Measurements from ENCODE around the gene PLEK2. TPM values are rescaled to one million over a fixed set of nuclear protein-coding genes. Genes with fewer than 3 reads are reported as not detected.

The PLEK2 gene, protein sequence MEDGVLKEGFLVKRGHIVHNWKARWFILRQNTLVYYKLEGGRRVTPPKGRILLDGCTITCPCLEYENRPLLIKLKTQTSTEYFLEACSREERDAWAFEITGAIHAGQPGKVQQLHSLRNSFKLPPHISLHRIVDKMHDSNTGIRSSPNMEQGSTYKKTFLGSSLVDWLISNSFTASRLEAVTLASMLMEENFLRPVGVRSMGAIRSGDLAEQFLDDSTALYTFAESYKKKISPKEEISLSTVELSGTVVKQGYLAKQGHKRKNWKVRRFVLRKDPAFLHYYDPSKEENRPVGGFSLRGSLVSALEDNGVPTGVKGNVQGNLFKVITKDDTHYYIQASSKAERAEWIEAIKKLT
- 10 to 100 TPM in 1 of 2 donors, 1 to 10 TPM in 1; 8.1 to 21.1 TPM for total RNA-seq

DNA sequence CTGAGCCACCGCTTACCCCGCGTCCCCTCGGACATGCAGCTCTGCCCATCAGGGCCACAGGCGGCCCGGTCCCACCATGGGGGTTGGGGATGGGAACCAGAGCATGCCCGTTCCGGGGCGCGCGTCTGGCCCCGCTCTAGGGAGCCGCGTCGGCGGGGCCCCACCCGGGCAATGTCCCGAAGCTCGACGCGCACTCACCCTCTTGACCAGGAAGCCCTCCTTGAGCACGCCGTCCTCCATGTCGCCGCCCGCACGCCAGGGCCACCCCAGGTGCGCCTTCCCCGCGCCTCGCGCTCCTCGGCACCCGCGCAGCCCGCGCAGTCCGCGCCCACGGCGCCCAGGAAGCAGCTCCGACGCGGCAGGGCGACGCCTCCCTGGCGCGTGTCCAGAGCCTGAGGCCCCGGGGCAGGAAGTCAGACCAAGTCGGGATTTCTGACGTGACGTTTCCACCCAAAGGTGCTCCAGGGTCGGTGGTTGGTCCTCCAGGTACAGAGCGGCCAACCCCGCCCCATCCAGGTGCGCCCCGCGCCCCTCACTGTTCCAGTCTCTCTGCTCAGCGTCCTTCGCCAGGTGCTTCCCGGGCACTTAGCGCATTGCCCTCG, at the start of gene PLEK2:
Gene PLEK2, minus strand, starts transcription at position 346 of the 602 bp plus-strand sequence. Its CDS starts 106 bp downstream, at position 240.
- H3K27ac ChIP-seq, result peak within 1 kb of the TSS; percentile 36 to 55
- 4% methylated on average over 58 of the region's 63 CpGs for WGBS

DNA sequence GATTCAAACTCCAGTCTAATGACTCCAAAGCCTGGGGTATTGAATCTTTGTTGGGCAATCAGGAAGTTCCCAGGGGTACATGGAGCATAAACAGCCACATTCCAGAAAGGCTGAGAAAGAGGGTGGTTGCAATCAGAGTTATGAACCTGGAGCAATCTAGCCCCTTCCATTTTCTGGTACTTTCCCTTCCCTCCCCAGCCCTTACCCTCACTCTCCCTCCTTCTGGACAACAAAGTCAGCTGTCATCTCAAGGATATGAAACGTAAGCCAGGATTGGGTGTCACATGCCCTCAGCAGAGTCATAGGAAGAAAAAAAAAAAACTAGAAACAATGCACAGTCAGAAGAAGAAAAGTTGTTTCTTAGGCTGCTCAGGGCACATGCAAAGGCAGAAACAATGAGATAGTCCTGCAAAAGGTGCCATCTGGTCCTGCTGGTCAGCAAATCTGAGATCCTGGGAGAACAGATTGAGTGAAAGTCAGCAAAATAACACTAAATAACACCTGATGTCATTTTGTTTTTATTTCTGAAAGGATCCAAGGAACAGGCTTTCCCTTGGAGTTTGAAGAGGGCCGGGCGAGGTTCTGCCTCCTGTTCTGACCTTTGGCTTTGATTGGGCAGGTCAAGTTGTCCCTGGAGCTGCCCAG, 49.5 kb upstream of the PLEK2 start:
- DNase-seq (ENCODE audit: low spot score), result no peak
- Histone ChIP-seq H3K36me3 (no peaks in the 10 kb centered on the region), H3K27ac (no peak overlapping the region), H3K27me3 (replicated peaks; ENCODE audit: insufficient read depth) (no peaks in the 10 kb centered on the region), H3K4me3 (no peak overlapping the region), H3K4me1 (replicated peaks) (peaks cover 5% of the 10 kb centered on the region), H3K9me3 (no peaks in the 10 kb centered on the region)
- 66% methylated on average over 3 of the region's 3 CpGs for WGBS
- TF ChIP-seq, protein P1, sequence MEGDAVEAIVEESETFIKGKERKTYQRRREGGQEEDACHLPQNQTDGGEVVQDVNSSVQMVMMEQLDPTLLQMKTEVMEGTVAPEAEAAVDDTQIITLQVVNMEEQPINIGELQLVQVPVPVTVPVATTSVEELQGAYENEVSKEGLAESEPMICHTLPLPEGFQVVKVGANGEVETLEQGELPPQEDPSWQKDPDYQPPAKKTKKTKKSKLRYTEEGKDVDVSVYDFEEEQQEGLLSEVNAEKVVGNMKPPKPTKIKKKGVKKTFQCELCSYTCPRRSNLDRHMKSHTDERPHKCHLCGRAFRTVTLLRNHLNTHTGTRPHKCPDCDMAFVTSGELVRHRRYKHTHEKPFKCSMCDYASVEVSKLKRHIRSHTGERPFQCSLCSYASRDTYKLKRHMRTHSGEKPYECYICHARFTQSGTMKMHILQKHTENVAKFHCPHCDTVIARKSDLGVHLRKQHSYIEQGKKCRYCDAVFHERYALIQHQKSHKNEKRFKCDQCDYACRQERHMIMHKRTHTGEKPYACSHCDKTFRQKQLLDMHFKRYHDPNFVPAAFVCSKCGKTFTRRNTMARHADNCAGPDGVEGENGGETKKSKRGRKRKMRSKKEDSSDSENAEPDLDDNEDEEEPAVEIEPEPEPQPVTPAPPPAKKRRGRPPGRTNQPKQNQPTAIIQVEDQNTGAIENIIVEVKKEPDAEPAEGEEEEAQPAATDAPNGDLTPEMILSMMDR (IDR thresholded peaks at IDR 0.05), result no peak
- TF ChIP-seq POLR2A (IDR thresholded peaks at IDR 0.05), result no peak
- TF ChIP-seq POLR2AphosphoS5 (IDR thresholded peaks at IDR 0.05), result no peak
- intact Hi-C loops (cut with DNase I), result no loop called here

More for the DNA sequence above, at the start of gene PLEK2:
- intact Hi-C loops (cut with DNase I), result no loop called here
- Histone ChIP-seq H3K27me3 (replicated peaks; ENCODE audit: insufficient read depth) (no peaks in the 10 kb centered on the region), H3K4me3 (peak within 1 kb of the TSS; percentile 43 to 46), H3K4me1 (replicated peaks) (no peaks in the 10 kb centered on the region), H3K9me3 (no peaks in the 10 kb centered on the region), H3K36me3 (no peaks in the 10 kb centered on the region)
- peak; percentile 38 for DNase-seq (ENCODE audit: low spot score)
- TF ChIP-seq, protein P1 (IDR thresholded peaks at IDR 0.05), result no peak
- TF ChIP-seq POLR2A (IDR thresholded peaks at IDR 0.05) (peak; percentile 62), POLR2AphosphoS5 (IDR thresholded peaks at IDR 0.05) (no peak)

DNA sequence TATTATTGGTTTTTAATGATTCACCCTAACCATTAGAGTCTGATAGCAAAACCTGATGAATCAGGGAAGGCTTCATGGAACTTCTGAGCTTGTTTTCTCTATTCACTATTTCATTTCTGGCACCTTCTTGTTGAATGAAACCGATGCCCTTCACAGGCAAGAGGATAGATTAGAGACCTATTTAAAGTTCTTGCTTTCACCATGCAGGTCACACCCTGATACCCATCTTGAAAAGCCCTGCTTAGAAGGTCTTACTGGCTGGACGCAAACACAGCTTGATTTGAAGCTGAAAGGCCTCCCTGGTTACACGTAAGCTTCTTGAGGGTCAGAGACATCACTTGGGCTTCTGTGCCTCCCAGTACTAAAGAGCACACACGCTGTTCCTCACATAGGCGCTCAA, 47.4 kb upstream of the PLEK2 start:
- intact Hi-C loops (cut with DNase I), result no loop called here
- Histone ChIP-seq H3K9me3 (no peaks in the 10 kb centered on the region), H3K4me1 (replicated peaks) (peaks cover 5% of the 10 kb centered on the region), H3K27ac (no peak overlapping the region), H3K4me3 (no peak overlapping the region), H3K27me3 (replicated peaks; ENCODE audit: insufficient read depth) (no peaks in the 10 kb centered on the region), H3K36me3 (no peaks in the 10 kb centered on the region)
- TF ChIP-seq POLR2AphosphoS5 (IDR thresholded peaks at IDR 0.05), result no peak
- no peak for TF ChIP-seq POLR2A (IDR thresholded peaks at IDR 0.05)
- TF ChIP-seq, protein P1 (IDR thresholded peaks at IDR 0.05), result no peak
- DNase-seq (ENCODE audit: low spot score), result no peak
- 85% methylated on average over 5 of the region's 5 CpGs for WGBS

DNA sequence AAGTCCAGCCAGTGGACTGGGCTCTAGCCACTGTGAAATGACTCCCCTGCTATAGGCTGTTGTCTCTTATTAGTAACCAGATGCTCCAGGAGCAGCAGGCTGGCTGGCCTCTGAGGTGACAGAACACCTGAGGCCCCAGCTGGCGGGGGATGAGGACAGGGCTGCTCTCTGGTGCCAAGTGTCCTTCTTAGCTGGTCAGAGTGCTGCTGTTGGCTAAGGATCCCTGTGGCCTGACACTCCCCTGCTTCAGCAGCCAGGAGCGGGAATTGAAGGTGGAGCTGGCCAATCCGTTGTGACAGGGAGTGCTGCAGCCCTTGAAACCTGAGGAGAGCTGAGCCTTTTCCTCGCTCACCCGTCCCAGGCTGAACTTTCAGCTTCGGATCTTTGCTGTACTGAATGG, 45.8 kb upstream of the PLEK2 start:
- 2% methylated on average over 6 of the region's 6 CpGs for WGBS
- H3K4me1 ChIP-seq (replicated peaks), result peaks cover 5% of the 10 kb centered on the region
- DNase-seq (ENCODE audit: low spot score), result peak; percentile 43
- no peaks in the 10 kb centered on the region for H3K27me3 ChIP-seq (replicated peaks; ENCODE audit: insufficient read depth)
- H3K27ac ChIP-seq, result peak overlapping the region in 1 of 2 donors; percentile 18
- intact Hi-C loops (cut with DNase I), result no loop called here
- TF ChIP-seq POLR2AphosphoS5 (IDR thresholded peaks at IDR 0.05) (no peak), POLR2A (IDR thresholded peaks at IDR 0.05) (no peak)
- TF ChIP-seq, protein P1 (IDR thresholded peaks at IDR 0.05), result no peak
- no peaks in the 10 kb centered on the region for H3K36me3 ChIP-seq
- H3K4me3 ChIP-seq, result no peak overlapping the region
- no peaks in the 10 kb centered on the region for H3K9me3 ChIP-seq

Data from prostate gland (tissue), 2 donors.